ENCODE measurements around the gene E2F4. TPM values are rescaled to one million over a fixed set of nuclear protein-coding genes. Genes with fewer than 3 reads are reported as not detected.

E2F4 gene
- total and polyA plus RNA-seq, 2 of the 13 experiments (the other 11 are each of a cell fraction or from before 2014, with no cell fraction given), result 84.8 to 91.2 TPM

DNA sequence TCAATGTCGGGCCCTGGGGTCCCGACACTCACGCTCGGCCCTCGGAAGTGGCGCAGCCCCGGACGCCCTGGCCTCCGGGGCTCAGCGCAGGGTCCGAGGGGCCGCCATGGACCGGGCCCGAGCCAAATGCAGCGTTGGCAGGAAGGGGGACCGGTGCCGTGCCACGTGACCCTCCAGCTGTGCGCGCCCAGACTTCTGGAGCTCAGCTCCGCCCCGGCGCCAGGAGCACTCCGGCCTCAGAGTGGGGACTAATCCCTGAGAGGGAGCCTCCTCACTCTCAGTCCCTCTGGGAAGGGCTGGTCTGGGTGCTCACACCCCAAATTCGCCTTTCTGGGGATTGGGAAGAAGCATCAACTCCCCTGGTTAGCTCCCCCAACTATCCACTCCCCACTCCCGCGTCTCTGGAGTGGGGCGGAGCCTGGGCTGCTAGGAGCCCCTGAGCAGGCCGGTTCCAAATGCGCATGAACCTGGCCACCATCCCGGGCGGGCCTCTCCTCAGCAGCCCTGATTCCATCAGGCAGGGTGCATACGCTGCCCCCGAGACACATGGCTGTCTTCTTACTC is 41.0 kb upstream of the E2F4 start, which contains the start of gene B3GNT9 (continued):
- TF ChIP-seq HOMEZ (CRISPR knock-in tag; IDR thresholded peaks at IDR 0.05; ENCODE audit: low read depth) (peak; percentile 79; the same call in 1 of the 2 replicates), ZNF460 (CRISPR knock-in tag; IDR thresholded peaks at IDR 0.05; ENCODE audit: borderline replicate concordance) (no peak), ZFP41 (CRISPR knock-in tag; IDR thresholded peaks at IDR 0.05; ENCODE audit: borderline replicate concordance) (peak; percentile 94), ZBTB34 (CRISPR knock-in tag; IDR thresholded peaks at IDR 0.05) (peak; percentile 39; the same call in 1 of the 2 replicates), ATF5 (CRISPR knock-in tag; IDR thresholded peaks at IDR 0.05; ENCODE audit: low read depth) (0 out of 2 replicates have a peak, but pooled peaks have one; percentile 30), CBX2 (IDR thresholded peaks at IDR 0.05; ENCODE audit: low read depth, low read length) (no peak), CBX2 (CRISPR knock-in tag; IDR thresholded peaks at IDR 0.05; ENCODE audit: low read depth) (no peak), ZBTB38 (CRISPR knock-in tag; IDR thresholded peaks at IDR 0.05) (peak; percentile 54), CREB3 (CRISPR knock-in tag; IDR thresholded peaks at IDR 0.05) (no peak), ZNF773 (CRISPR knock-in tag; IDR thresholded peaks at IDR 0.05; ENCODE audit: borderline replicate concordance) (no peak), KLF12 (CRISPR knock-in tag; IDR thresholded peaks at IDR 0.05; ENCODE audit: borderline replicate concordance) (no peak; the same call in 1 of the 2 replicates), GLI4 (CRISPR knock-in tag; IDR thresholded peaks at IDR 0.05; ENCODE audit: borderline replicate concordance) (peak; percentile 79; the same call in 1 of the 2 replicates), IRF9 (CRISPR knock-in tag; IDR thresholded peaks at IDR 0.05; ENCODE audit: borderline replicate concordance) (peak; percentile 67; the same call in 1 of the 2 replicates), ZNF550 (CRISPR knock-in tag; IDR thresholded peaks at IDR 0.05; ENCODE audit: borderline replicate concordance) (peak; percentile 89), ZNF33B (CRISPR knock-in tag; IDR thresholded peaks at IDR 0.05) (0 out of 2 replicates have a peak, but pooled peaks have one; percentile 61), BCL6 (CRISPR knock-in tag; IDR thresholded peaks at IDR 0.05) (peak; percentile 24; the same call in 1 of the 2 replicates), ZNF761 (CRISPR knock-in tag; conservative IDR thresholded peaks at IDR 0.05) (no peak)
- TF ChIP-seq, protein P1, sequence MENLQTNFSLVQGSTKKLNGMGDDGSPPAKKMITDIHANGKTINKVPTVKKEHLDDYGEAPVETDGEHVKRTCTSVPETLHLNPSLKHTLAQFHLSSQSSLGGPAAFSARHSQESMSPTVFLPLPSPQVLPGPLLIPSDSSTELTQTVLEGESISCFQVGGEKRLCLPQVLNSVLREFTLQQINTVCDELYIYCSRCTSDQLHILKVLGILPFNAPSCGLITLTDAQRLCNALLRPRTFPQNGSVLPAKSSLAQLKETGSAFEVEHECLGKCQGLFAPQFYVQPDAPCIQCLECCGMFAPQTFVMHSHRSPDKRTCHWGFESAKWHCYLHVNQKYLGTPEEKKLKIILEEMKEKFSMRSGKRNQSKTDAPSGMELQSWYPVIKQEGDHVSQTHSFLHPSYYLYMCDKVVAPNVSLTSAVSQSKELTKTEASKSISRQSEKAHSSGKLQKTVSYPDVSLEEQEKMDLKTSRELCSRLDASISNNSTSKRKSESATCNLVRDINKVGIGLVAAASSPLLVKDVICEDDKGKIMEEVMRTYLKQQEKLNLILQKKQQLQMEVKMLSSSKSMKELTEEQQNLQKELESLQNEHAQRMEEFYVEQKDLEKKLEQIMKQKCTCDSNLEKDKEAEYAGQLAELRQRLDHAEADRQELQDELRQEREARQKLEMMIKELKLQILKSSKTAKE (CRISPR knock-in tag; IDR thresholded peaks at IDR 0.05; ENCODE audit: borderline replicate concordance), result 0 out of 2 replicates have a peak, but pooled peaks have one; percentile 7
- TF ChIP-seq, protein P2, sequence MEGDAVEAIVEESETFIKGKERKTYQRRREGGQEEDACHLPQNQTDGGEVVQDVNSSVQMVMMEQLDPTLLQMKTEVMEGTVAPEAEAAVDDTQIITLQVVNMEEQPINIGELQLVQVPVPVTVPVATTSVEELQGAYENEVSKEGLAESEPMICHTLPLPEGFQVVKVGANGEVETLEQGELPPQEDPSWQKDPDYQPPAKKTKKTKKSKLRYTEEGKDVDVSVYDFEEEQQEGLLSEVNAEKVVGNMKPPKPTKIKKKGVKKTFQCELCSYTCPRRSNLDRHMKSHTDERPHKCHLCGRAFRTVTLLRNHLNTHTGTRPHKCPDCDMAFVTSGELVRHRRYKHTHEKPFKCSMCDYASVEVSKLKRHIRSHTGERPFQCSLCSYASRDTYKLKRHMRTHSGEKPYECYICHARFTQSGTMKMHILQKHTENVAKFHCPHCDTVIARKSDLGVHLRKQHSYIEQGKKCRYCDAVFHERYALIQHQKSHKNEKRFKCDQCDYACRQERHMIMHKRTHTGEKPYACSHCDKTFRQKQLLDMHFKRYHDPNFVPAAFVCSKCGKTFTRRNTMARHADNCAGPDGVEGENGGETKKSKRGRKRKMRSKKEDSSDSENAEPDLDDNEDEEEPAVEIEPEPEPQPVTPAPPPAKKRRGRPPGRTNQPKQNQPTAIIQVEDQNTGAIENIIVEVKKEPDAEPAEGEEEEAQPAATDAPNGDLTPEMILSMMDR (CRISPR knock-in tag; IDR thresholded peaks at IDR 0.05), result peak; percentile 8; the same call in 1 of the 2 replicates
